H9 (cell line): ENCODE measurements around the gene RBM8A. TPM values are rescaled to one million over a fixed set of nuclear protein-coding genes. Genes with fewer than 3 reads are reported as not detected.
A peak's percentile ranks its signal among the peaks of the same experiment; 100 is the strongest.
"Not testable (repeated sequence)": the region's sequence is repeated elsewhere in the genome, so short reads cannot be mapped to it uniquely, and the experiment has no call there.

Experiments
- DNase-seq: peaks from one replicate; pipeline ENCODE4 v3.0.0-alpha.2; 2017
- H2AFZ ChIP-seq: one replicate; pipeline ENCODE4 v1.6.1; 2013; ENCODE audit warnings: mild to moderate bottlenecking, low read length, control low read depth, moderate library complexity
- H2AK5ac ChIP-seq: 2 replicates; pipeline ENCODE4 v1.6.1; 2013; ENCODE audit warnings: low read length, control low read depth, mixed read lengths; ENCODE audit not compliant: insufficient read length
- H2BK120ac ChIP-seq: one replicate; pipeline ENCODE4 v1.6.1; 2013; ENCODE audit warnings: low read depth, mild to moderate bottlenecking, low read length, control low read depth, inconsistent platforms; ENCODE audit not compliant: poor library complexity, severe bottlenecking
- H2BK12ac ChIP-seq: 2 replicates; pipeline ENCODE4 v1.6.1; 2013; ENCODE audit warnings: low read length, control low read depth, mixed read lengths, low read depth; ENCODE audit not compliant: insufficient read length
- H2BK15ac ChIP-seq: 2 replicates; pipeline ENCODE4 v1.6.1; 2013; ENCODE audit warnings: low read depth, low read length, control low read depth
- H2BK20ac ChIP-seq: one replicate; pipeline ENCODE4 v1.6.1; 2013; ENCODE audit warnings: low read depth, mild to moderate bottlenecking, low read length, control low read depth, inconsistent platforms; ENCODE audit not compliant: poor library complexity, severe bottlenecking
- H2BK5ac ChIP-seq: 2 replicates; pipeline ENCODE4 v1.6.1; 2013; ENCODE audit warnings: low read length, control low read depth, mixed read lengths; ENCODE audit not compliant: insufficient read length
- H3K14ac ChIP-seq: 2 replicates; pipeline ENCODE4 v1.6.1; 2013; ENCODE audit warnings: low read length, control low read depth; ENCODE audit not compliant: insufficient read depth
- H3K18ac ChIP-seq: 2 replicates; pipeline ENCODE4 v1.6.1; 2013; ENCODE audit warnings: low read depth, mild to moderate bottlenecking, mixed read lengths, low read length, control low read depth; ENCODE audit not compliant: insufficient read length
- H3K23ac ChIP-seq: 2 replicates; pipeline ENCODE4 v1.6.1; 2013; ENCODE audit warnings: low read length, control low read depth, mixed read lengths, low read depth; ENCODE audit not compliant: insufficient read length
- H3K23me2 ChIP-seq: 2 replicates; pipeline ENCODE4 v1.6.1; 2013; ENCODE audit warnings: low read depth, mild to moderate bottlenecking, mixed read lengths, low read length, control low read depth; ENCODE audit not compliant: insufficient read length, poor library complexity, severe bottlenecking
- H3K27ac ChIP-seq: 2 replicates; pipeline ENCODE4 v1.5.1; 2013; ENCODE audit warnings: low read length, control low read depth, mixed read lengths, low read depth; ENCODE audit not compliant: insufficient read length
- H3K27me3 ChIP-seq: 2 replicates; pipeline ENCODE4 v1.6.1; 2013; ENCODE audit warnings: low read length, control low read depth, inconsistent platforms; ENCODE audit not compliant: insufficient read depth
- H3K4ac ChIP-seq: 2 replicates; pipeline ENCODE4 v1.6.1; 2013; ENCODE audit warnings: low read depth, mild to moderate bottlenecking, control low read depth, inconsistent platforms, low read length, moderate library complexity
- H3K4me1 ChIP-seq: 2 replicates; pipeline ENCODE4 v1.6.1; 2013; ENCODE audit warnings: low read length, control low read depth, inconsistent platforms; ENCODE audit not compliant: insufficient read depth
- H3K4me2 ChIP-seq: 2 replicates; pipeline ENCODE4 v1.6.1; 2013; ENCODE audit warnings: low read length, control low read depth, mixed read lengths; ENCODE audit not compliant: insufficient read length, insufficient read depth
- H3K56ac ChIP-seq: 2 replicates; pipeline ENCODE4 v1.6.1; 2013; ENCODE audit warnings: low read depth, mild to moderate bottlenecking, mixed read lengths, low read length, control low read depth; ENCODE audit not compliant: insufficient read length
- H3K79me1 ChIP-seq: 2 replicates; pipeline ENCODE4 v1.6.1; 2013; ENCODE audit warnings: low read depth, mild to moderate bottlenecking, moderate library complexity, low read length, control low read depth, inconsistent platforms; ENCODE audit not compliant: insufficient read depth, poor library complexity, severe bottlenecking
- H3K79me2 ChIP-seq: 2 replicates; pipeline ENCODE4 v1.6.1; 2013; ENCODE audit warnings: low read length, control low read depth, inconsistent platforms; ENCODE audit not compliant: insufficient read depth
- H3K9ac ChIP-seq: 2 replicates; pipeline ENCODE4 v1.6.1; 2013; ENCODE audit warnings: low read length, control low read depth, mixed read lengths; ENCODE audit not compliant: insufficient read length; ENCODE audit errors: extremely low read depth
- H3K9me3 ChIP-seq: one replicate; pipeline ENCODE4 v1.6.1; 2013; ENCODE audit warnings: low read depth, low read length, inconsistent platforms; ENCODE audit not compliant: control insufficient read depth
- H3T11ph ChIP-seq: one replicate; pipeline ENCODE4 v1.6.1; 2013; ENCODE audit warnings: mild to moderate bottlenecking, low read length, control low read depth, inconsistent platforms
- H4K20me1 ChIP-seq: one replicate; pipeline ENCODE4 v1.6.1; 2013; ENCODE audit not compliant: control insufficient read depth, insufficient read length, insufficient read depth
- H4K5ac ChIP-seq: 2 replicates; pipeline ENCODE4 v1.6.1; 2013; ENCODE audit warnings: low read depth, mild to moderate bottlenecking, mixed read lengths, low read length, control low read depth; ENCODE audit not compliant: insufficient read length
- H4K8ac ChIP-seq: replicated peaks from 2 replicates; pipeline ENCODE4 v1.6.1; 2013; ENCODE audit warnings: low read length, control low read depth, mixed read lengths, low read depth; ENCODE audit not compliant: insufficient read length
- H4K91ac ChIP-seq: 2 replicates; pipeline ENCODE4 v1.6.1; 2013; ENCODE audit warnings: low read depth, mild to moderate bottlenecking, moderate library complexity, mixed read lengths, low read length, control low read depth; ENCODE audit not compliant: insufficient read length
- H3K27ac Mint-ChIP-seq, 3 experiments: 2 replicates in 2 of 3; 3 replicates in 1 of 3; pipeline ENCODE4 v1.8.0; 2020 to 2021; ENCODE audit warnings: mixed read lengths in 3 of 3, mild to moderate bottlenecking in 1 of 3, moderate library complexity in 1 of 3
- H3K27me3 Mint-ChIP-seq: 2 replicates; pipeline ENCODE4 v1.8.0; 2021; ENCODE audit warnings: low read depth, mild to moderate bottlenecking, moderate library complexity, mixed read lengths
- H3K36me3 Mint-ChIP-seq, 3 experiments: 2 replicates in 2 of 3; 3 replicates in 1 of 3; pipeline ENCODE4 v1.8.0; 2020 to 2021; ENCODE audit warnings: low read depth in 3 of 3, mixed read lengths in 3 of 3; ENCODE audit not compliant: insufficient read depth in 1 of 3
- H3K4me1 Mint-ChIP-seq, 2 experiments: 2 replicates each; pipeline ENCODE4 v1.8.0; 2020; ENCODE audit warnings: mixed read lengths in 2 of 2
- H3K4me3 Mint-ChIP-seq, 2 experiments: 2 replicates in 1 of 2; 3 replicates in 1 of 2; pipeline ENCODE4 v1.8.0; 2020 to 2021; ENCODE audit warnings: mild to moderate bottlenecking in 2 of 2, mixed read lengths in 2 of 2, moderate library complexity in 1 of 2
- H3K9me3 Mint-ChIP-seq, 2 experiments: 2 replicates in 1 of 2; 3 replicates in 1 of 2; pipeline ENCODE4 v1.8.0; 2020; ENCODE audit warnings: mild to moderate bottlenecking in 2 of 2, mixed read lengths in 2 of 2, moderate library complexity in 1 of 2
- CTCF ChIP-seq: fragments of 200-600 bp; sonication (generic); conservative IDR thresholded peaks from 3 replicates; pipeline ENCODE4 v1.8.0; 2021; ENCODE audit warnings: antibody characterized with exemption, mild to moderate bottlenecking
- WGBS: extraction: QIAGEN DNeasy Blood & Tissue Kit; methylation state at CpG from one replicate; pipeline ENCODE4 v1.1.7; 2013; ENCODE audit warnings: missing lambda C conversion rate, low lambda C conversion rate, mixed read lengths; ENCODE audit not compliant: insufficient read length; ENCODE audit errors: extremely low coverage; 5-methylcytosine and 5-hydroxymethylcytosine counted together
- total RNA-seq: library from RNA; stranded (reverse); gene quantifications from 2 replicates; pipeline ENCODE4 v1.2.1, GENCODE V29; 2021

RBM8A gene
- total RNA-seq, 1 experiment from 2014 or later, result 298 TPM

- Histone ChIP-seq H3K9ac (no peak overlapping the region), H3K18ac (no peak overlapping the region), H2BK15ac (no peak overlapping the region), H3K4ac (no peak overlapping the region), H2BK20ac (no peak overlapping the region), H3K23ac (no peak overlapping the region), H3K27me3 (no peaks in the 10 kb centered on the region), H3K4me1 (peaks cover 3% of the 10 kb centered on the region; the same call in 1 of the 2 replicates), H2BK120ac (no peak overlapping the region), H3K79me2 (peaks cover 4% of the 10 kb centered on the region; the same call in 1 of the 2 replicates), H3K23me2 (peaks cover 10% of the 10 kb centered on the region), H3T11ph (no peak overlapping the region), H4K8ac (no peak overlapping the region), H3K79me1 (no peaks in the 10 kb centered on the region), H3K4me2 (no peak overlapping the region), H3K9me3 (no peaks in the 10 kb centered on the region), H3K14ac (no peak overlapping the region), H2BK12ac (no peak overlapping the region), H2AFZ (no peak overlapping the region), H2BK5ac (no peak overlapping the region), H3K56ac (no peak overlapping the region), H4K5ac (no peak overlapping the region), H4K91ac (no peak overlapping the region), H4K20me1 (no peaks in the 10 kb centered on the region), H3K27ac (no peak overlapping the region), H2AK5ac (no peak overlapping the region)
- no CpG with 5 or more reads among the region's 2 CpGs for WGBS
- Mint-ChIP-seq H3K27me3 (no peaks in the 10 kb centered on the region), H3K4me3 (no peak overlapping the region), H3K36me3 (peaks cover 2 to 15% (median 9%) of the 10 kb centered on the region in 3 experiments; a peak in 6 of 7 replicates), H3K27ac (no peak overlapping the region), H3K9me3 (no peaks in the 10 kb centered on the region), H3K4me1 (peaks cover 16 to 17% of the 10 kb centered on the region in 2 experiments)
- TF ChIP-seq CTCF, result no peak
- DNase-seq, result no peak
Measured at GRCh38 chr1:145922266-145922665, 5.0 kb downstream of the RBM8A start.

GRCh38 chr1:145920297-145920696 lies 7.0 kb downstream of the RBM8A start:
- H3K27ac ChIP-seq, H2BK5ac ChIP-seq, H3K9ac ChIP-seq, H4K20me1 ChIP-seq, H3K56ac ChIP-seq, H3K79me1 ChIP-seq, DNase-seq, H2BK120ac ChIP-seq, H3K4me1 ChIP-seq, H3K23me2 ChIP-seq, H3K27ac Mint-ChIP-seq, H4K8ac ChIP-seq, H3K14ac ChIP-seq, H3K79me2 ChIP-seq, H2BK15ac ChIP-seq, H3K18ac ChIP-seq, H2BK12ac ChIP-seq, H2AFZ ChIP-seq, H2AK5ac ChIP-seq, H3K4me2 ChIP-seq, H3K23ac ChIP-seq, H3K27me3 ChIP-seq, H4K5ac ChIP-seq, H3K4ac ChIP-seq, H3K27me3 Mint-ChIP-seq, H3T11ph ChIP-seq, H2BK20ac ChIP-seq, H3K9me3 ChIP-seq, H3K9me3 Mint-ChIP-seq, H4K91ac ChIP-seq: not testable (repeated sequence)
- WGBS, result no CpG with 5 or more reads among the region's 4 CpGs
- peaks cover 16 to 17% of the 10 kb centered on the region in 2 experiments for H3K4me1 Mint-ChIP-seq
- peaks cover 2 to 14% (median 13%) of the 10 kb centered on the region in 3 experiments for H3K36me3 Mint-ChIP-seq
- peak overlapping the region; percentile 88 to 94; a peak in 3 of 5 replicates for H3K4me3 Mint-ChIP-seq
